T-helper 1 cell treated with Interleukin-12 subunit alpha and Interleukin-12 subunit beta and Interleukin-4 antibody, amounts not matched to agents 30 ng/mL and 1 ng/mL, for 36 hours (primary cell): ENCODE results near the gene TPRX2. TPM values are rescaled to one million over a fixed set of nuclear protein-coding genes. Genes with fewer than 3 reads are reported as not detected.

Experiments used
- total RNA-seq: library from RNA; stranded (reverse); gene quantifications from 2 replicates; pipeline ENCODE4 v1.2.3, GENCODE V29; 2022

The TPRX2 gene
- total RNA-seq, 1 donor from 2014 or later = not detected

Other genes starting within 250 kb of the TPRX2 start
- gene EHD2, start 145.8 kb upstream of the TPRX2 start, total RNA-seq = 0.47 and 0.49 TPM in 2 replicates
- 292 and 295 TPM in 2 replicates for gene NOP53, start 113.7 kb upstream of the TPRX2 start, total RNA-seq
- 82.9 and 89.1 TPM in 2 replicates for gene SELENOW, start 80.5 kb upstream of the TPRX2 start, total RNA-seq
- gene TPRX1, start 54.7 kb upstream of the TPRX2 start, total RNA-seq = not detected in 2 replicates
- gene CRX, start 37.3 kb upstream of the TPRX2 start, total RNA-seq = not detected in 2 replicates
- not detected in 2 replicates for gene SULT2A1, start 27.1 kb downstream of the TPRX2 start, total RNA-seq
- not detected in 2 replicates for gene BSPH1, start 132.9 kb downstream of the TPRX2 start, total RNA-seq
- gene ELSPBP1, start 135.4 kb downstream of the TPRX2 start, total RNA-seq = not detected in 2 replicates
- not detected in 2 replicates for gene CABP5, start 184.8 kb downstream of the TPRX2 start, total RNA-seq